ENCODE results near the gene TPCN1.

TPCN1 gene

DNA sequence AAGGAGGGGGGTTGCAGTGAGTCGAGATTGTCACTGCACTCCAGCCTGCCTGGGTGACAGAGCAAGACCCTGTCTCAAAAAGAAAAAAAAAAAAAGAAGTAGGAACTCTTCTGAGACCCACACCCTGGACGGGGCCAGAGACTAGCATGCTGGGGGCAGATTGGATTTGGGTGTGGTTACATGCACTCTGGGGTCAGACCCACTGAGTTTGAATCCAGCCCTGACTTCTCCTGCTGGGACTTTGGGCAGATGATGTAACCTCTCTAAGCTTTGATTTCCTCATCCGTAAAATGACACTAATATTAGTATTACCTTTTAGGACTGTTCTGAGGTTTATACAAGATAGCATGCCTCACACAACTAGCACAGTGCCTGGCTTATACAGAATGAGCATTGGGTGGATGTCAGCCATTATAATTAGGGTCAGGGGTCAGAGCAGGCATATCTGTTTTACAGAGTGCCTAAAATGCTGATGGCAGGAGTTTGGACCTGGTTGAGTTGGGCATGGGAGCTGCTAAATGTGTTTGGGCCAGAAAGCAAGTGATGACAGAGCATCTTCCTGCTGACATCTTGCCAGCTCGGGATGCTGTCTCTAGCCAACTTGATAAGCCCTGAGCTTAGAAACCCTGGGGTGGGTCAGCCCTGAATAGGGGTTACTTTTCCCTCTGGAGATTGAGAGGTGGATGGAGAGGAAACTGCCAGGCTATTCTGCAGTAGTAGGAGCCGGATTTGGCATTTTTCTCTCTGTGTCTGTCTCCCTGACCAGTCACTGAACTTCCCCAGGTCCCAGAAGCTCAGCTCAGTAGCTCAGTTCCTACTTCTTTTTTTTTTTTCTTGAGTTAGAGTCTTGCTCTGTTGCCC lies 15.5 kb downstream of the TPCN1 start:
- TF ChIP-seq, protein P1, sequence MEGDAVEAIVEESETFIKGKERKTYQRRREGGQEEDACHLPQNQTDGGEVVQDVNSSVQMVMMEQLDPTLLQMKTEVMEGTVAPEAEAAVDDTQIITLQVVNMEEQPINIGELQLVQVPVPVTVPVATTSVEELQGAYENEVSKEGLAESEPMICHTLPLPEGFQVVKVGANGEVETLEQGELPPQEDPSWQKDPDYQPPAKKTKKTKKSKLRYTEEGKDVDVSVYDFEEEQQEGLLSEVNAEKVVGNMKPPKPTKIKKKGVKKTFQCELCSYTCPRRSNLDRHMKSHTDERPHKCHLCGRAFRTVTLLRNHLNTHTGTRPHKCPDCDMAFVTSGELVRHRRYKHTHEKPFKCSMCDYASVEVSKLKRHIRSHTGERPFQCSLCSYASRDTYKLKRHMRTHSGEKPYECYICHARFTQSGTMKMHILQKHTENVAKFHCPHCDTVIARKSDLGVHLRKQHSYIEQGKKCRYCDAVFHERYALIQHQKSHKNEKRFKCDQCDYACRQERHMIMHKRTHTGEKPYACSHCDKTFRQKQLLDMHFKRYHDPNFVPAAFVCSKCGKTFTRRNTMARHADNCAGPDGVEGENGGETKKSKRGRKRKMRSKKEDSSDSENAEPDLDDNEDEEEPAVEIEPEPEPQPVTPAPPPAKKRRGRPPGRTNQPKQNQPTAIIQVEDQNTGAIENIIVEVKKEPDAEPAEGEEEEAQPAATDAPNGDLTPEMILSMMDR (IDR thresholded peaks at IDR 0.05; ENCODE audit: low read depth, low read length, missing control alignments), result no peak
- H3K4me3 ChIP-seq (ENCODE audit: low read depth, low read length), result no peak overlapping the region
- DNase-seq (ENCODE audit: low read depth), result no peak

DNA sequence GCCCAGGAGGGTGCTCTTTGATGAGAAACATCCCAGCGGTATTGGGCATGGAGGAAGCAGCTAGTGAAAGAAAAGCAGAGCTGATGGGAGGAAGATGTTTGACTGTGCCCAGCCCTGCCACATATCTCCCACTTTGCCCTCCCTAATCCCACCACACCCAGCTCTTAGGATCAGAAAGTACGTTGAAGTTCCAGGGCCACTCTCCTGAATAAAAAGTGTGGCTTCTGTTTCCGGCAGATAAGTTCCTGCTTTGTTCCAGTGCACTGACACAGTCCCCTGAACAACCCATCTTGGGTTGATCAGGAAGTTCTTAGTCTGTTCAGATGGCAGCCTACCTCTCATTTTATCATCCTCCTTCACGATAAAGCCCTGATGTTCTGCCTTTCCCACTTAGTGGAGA lies 16.5 kb downstream of the TPCN1 start:
- TF ChIP-seq, protein P1 (IDR thresholded peaks at IDR 0.05; ENCODE audit: low read depth, low read length, missing control alignments), result no peak
- DNase-seq (ENCODE audit: low read depth), result no peak
- no peak overlapping the region for H3K4me3 ChIP-seq (ENCODE audit: low read depth, low read length)

GRCh38 chr12:113238309-113238708 lies 17.0 kb downstream of the TPCN1 start:
- H3K4me3 ChIP-seq (ENCODE audit: low read depth, low read length), result no peak overlapping the region
- DNase-seq (ENCODE audit: low read depth), result no peak
- TF ChIP-seq, protein P1 (IDR thresholded peaks at IDR 0.05; ENCODE audit: low read depth, low read length, missing control alignments), result no peak

DNA sequence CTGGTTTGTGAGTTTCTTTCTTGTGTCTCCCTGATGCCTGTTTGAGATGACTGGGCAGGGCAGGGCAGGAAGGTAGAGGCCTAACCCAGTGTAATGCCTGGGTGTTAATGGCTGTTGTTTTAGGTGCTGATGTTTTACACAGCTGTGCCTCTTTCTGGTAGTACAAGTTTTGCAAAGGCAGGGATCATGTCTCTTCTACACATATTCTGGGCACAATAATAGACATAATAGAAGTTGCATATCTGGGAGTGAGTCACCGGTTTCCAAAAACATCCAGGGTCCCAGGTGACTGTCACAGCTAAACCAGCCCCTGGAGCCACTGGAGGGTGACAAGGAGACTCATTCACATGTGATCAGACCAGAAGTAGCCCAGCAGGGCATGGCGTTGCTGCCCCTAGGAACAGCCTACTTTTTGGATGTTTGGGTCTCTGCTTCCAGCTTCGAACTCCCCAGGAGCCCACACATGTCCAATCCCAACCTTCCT lies 18.1 kb downstream of the TPCN1 start:
- DNase-seq (ENCODE audit: low read depth), result no peak
- H3K4me3 ChIP-seq (ENCODE audit: low read depth, low read length), result no peak overlapping the region
- TF ChIP-seq, protein P1 (IDR thresholded peaks at IDR 0.05; ENCODE audit: low read depth, low read length, missing control alignments), result no peak

- no peak for DNase-seq (ENCODE audit: low read depth)
- H3K4me3 ChIP-seq (ENCODE audit: low read depth, low read length), result no peak overlapping the region
- TF ChIP-seq, protein P1 (IDR thresholded peaks at IDR 0.05; ENCODE audit: low read depth, low read length, missing control alignments), result no peak
These were observed 18.6 kb downstream of the TPCN1 start for GRCh38 chr12:113239811-113240331.

GRCh38 chr12:113240395-113240794 lies 19.1 kb downstream of the TPCN1 start:
- no peak overlapping the region for H3K4me3 ChIP-seq (ENCODE audit: low read depth, low read length)
- no peak for DNase-seq (ENCODE audit: low read depth)
- TF ChIP-seq, protein P1 (IDR thresholded peaks at IDR 0.05; ENCODE audit: low read depth, low read length, missing control alignments), result no peak

All from GM12864 (cell line).